Activated gamma-delta T cell (primary cell): ENCODE data around the gene SAMD9L.

Experiments
- DNase-seq: peaks from one replicate; lab custom pipeline; 2025; lab: John Stamatoyannopoulos, UW
- total RNA-seq, 2 donors: gene quantifications; one replicate each; lab custom pipeline; 2026; lab: John Stamatoyannopoulos, UW

The SAMD9L gene
- total RNA-seq, result 179 to 274 reads per million in 2 donors

GRCh38 chr7:93148144-93148543 lies at the start of gene SAMD9L:
Gene SAMD9L, minus strand, starts transcription at chr7:93148385. Its CDS starts 12,414 bp downstream, at chr7:93135971.
- DNase-seq, result no peak

GRCh38 chr7:93196336-93196735 lies 48.2 kb upstream of the SAMD9L start:
- DNase-seq, result no peak

- DNase-seq, result no peak
These were observed 46.2 kb upstream of the SAMD9L start for GRCh38 chr7:93194386-93194785.

GRCh38 chr7:93188870-93189634 lies 40.9 kb upstream of the SAMD9L start:
- DNase-seq, result no peak

GRCh38 chr7:93185303-93186027 lies 37.3 kb upstream of the SAMD9L start:
- no peak for DNase-seq

- DNase-seq, result no peak
These were observed 31.0 kb upstream of the SAMD9L start for GRCh38 chr7:93179173-93179572.

GRCh38 chr7:93178213-93178612 lies 30.0 kb upstream of the SAMD9L start:
- no peak for DNase-seq

- DNase-seq, result no peak
These were observed 28.9 kb upstream of the SAMD9L start for GRCh38 chr7:93176992-93177580.

GRCh38 chr7:93175219-93175618 lies 27.0 kb upstream of the SAMD9L start:
- DNase-seq, result no peak

- no peak for DNase-seq
These were observed 24.5 kb upstream of the SAMD9L start for GRCh38 chr7:93172683-93173082.

GRCh38 chr7:93171606-93172226 lies 23.5 kb upstream of the SAMD9L start:
- DNase-seq, result no peak

- DNase-seq, result no peak
These were observed 17.3 kb upstream of the SAMD9L start for GRCh38 chr7:93165447-93165846.

- DNase-seq, result no peak
These were observed 16.6 kb upstream of the SAMD9L start for GRCh38 chr7:93164766-93165165.

- no peak for DNase-seq
These were observed 13.1 kb upstream of the SAMD9L start for GRCh38 chr7:93161181-93161762.

GRCh38 chr7:93160410-93160809 lies 12.2 kb upstream of the SAMD9L start:
- no peak for DNase-seq

- DNase-seq, result no peak
These were observed 11.3 kb upstream of the SAMD9L start for GRCh38 chr7:93159490-93159889.

- DNase-seq, result no peak
These were observed 8.7 kb upstream of the SAMD9L start for GRCh38 chr7:93156884-93157283.

GRCh38 chr7:93150200-93150835 lies 2.1 kb upstream of the SAMD9L start:
- no peak for DNase-seq

GRCh38 chr7:93148727-93149126 lies 542 bp upstream of the SAMD9L start:
- DNase-seq, result no peak

GRCh38 chr7:93147363-93147762 lies 822 bp downstream of the SAMD9L start:
- no peak for DNase-seq

GRCh38 chr7:93146472-93147141 lies 1.6 kb downstream of the SAMD9L start:
- no peak for DNase-seq
